SJCRH30 (cell line): ENCODE measurements around the gene LRRC70. TPM values are rescaled to one million over a fixed set of nuclear protein-coding genes. Genes with fewer than 3 reads are reported as not detected.

ENCODE experiments used
- total RNA-seq: library from RNA; depleted of rRNA; stranded (reverse); fragments of >200 nt; shearing (Covaris generic); gene quantifications from 2 replicates; pipeline ENCODE4 v1.2.3, GENCODE V29; 2014; rRNA removed

The LRRC70 gene
- total RNA-seq, 1 experiment from 2014 or later, result 0.81 TPM

Other genes with a start within 250 kb of the LRRC70 start
- gene DIMT1, start 174.9 kb upstream of the LRRC70 start, total RNA-seq, result 42.0 and 44.3 TPM in 2 replicates
- 35.2 and 38.4 TPM in 2 replicates for gene IPO11, start 166.1 kb upstream of the LRRC70 start, total RNA-seq